ENCODE measurements around the gene PDS5B.

DNA sequence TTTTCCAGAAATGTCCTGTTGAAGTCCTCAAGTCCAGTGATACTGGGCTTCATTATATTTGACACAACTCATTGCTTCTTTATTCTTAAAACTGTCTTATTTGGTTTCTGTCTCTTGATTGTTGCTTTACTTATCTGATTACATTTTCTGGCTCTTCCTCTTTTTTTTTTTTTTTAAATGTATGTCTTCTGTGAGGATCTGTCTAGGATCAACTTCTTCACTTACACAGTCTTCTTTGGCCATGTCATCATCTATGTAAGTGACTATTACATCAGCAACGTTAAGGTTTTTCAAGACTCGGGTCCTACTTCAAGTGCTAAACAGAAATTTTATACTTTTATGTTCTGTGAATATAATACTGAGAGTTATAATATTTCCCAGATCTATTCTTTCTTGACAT is 162.1 kb downstream of the PDS5B start:
- TF ChIP-seq EZH2 (IDR thresholded peaks at IDR 0.05; ENCODE audit: insufficient read depth, poor library complexity, severe bottlenecking) (no peak), EZH2phosphoT487 (IDR thresholded peaks at IDR 0.05; ENCODE audit: insufficient read depth, low read depth) (no peak)
